Measurements from ENCODE around the gene COX7A2.

- TF ChIP-seq POLR2AphosphoS5 (IDR thresholded peaks at IDR 0.05; ENCODE audit: low read depth, low read length) (no peak), RAD21 (IDR thresholded peaks at IDR 0.05; ENCODE audit: low read depth) (no peak), EZH2 (IDR thresholded peaks at IDR 0.05) (no peak), POLR2A (IDR thresholded peaks at IDR 0.05; ENCODE audit: borderline replicate concordance, extremely low read depth, insufficient read depth, insufficient read length) (no peak), ZFX (IDR thresholded peaks at IDR 0.05) (no peak)
- TF ChIP-seq, protein P1, sequence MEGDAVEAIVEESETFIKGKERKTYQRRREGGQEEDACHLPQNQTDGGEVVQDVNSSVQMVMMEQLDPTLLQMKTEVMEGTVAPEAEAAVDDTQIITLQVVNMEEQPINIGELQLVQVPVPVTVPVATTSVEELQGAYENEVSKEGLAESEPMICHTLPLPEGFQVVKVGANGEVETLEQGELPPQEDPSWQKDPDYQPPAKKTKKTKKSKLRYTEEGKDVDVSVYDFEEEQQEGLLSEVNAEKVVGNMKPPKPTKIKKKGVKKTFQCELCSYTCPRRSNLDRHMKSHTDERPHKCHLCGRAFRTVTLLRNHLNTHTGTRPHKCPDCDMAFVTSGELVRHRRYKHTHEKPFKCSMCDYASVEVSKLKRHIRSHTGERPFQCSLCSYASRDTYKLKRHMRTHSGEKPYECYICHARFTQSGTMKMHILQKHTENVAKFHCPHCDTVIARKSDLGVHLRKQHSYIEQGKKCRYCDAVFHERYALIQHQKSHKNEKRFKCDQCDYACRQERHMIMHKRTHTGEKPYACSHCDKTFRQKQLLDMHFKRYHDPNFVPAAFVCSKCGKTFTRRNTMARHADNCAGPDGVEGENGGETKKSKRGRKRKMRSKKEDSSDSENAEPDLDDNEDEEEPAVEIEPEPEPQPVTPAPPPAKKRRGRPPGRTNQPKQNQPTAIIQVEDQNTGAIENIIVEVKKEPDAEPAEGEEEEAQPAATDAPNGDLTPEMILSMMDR (IDR thresholded peaks at IDR 0.05 in 2 of 3, conservative IDR thresholded peaks at IDR 0.05 in 1 of 3; ENCODE audit: borderline replicate concordance in 1 of 3, insufficient read depth in 1 of 3, low read depth in 2 of 3, low read length in 2 of 3), result no peak
Measured at GRCh38 chr6:75267461-75267860, 23.9 kb upstream of the COX7A2 start.
